RPMI8226 (cell line): ENCODE measurements around the gene PRKCZ.
"Not testable (repeated sequence)": the region's sequence is repeated elsewhere in the genome, so short reads cannot be mapped to it uniquely, and the experiment has no call there.

Experiments used
- DNase-seq: peaks from one replicate; pipeline ENCODE4 v3.0.0-alpha.2; 2015

PRKCZ gene

DNA sequence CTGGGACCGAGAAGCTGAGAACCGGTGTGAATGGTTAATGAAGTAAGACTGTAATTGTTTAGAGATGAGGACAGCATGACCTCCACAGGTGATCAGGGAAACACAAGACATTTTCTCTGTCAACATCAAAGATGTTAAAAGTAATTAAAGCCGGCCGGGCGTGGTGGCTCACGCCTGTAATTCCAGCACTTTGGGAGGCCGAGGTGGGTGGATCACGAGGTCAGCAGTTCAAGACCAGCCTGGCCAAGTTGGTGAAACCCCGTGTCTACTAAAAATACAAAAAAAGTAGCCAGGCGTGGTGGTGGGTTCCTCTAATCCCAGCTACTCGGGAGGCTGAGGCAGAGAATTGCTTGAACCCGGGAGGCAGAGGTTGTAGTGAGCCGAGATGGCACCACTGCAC, 88.9 kb downstream of the PRKCZ start:
- DNase-seq, result not testable (repeated sequence)

- no peak for DNase-seq
Measured at GRCh38 chr1:2141025-2141424, 90.8 kb downstream of the PRKCZ start.

- DNase-seq, result no peak
Measured at GRCh38 chr1:2143814-2144500, 93.7 kb downstream of the PRKCZ start.

DNA sequence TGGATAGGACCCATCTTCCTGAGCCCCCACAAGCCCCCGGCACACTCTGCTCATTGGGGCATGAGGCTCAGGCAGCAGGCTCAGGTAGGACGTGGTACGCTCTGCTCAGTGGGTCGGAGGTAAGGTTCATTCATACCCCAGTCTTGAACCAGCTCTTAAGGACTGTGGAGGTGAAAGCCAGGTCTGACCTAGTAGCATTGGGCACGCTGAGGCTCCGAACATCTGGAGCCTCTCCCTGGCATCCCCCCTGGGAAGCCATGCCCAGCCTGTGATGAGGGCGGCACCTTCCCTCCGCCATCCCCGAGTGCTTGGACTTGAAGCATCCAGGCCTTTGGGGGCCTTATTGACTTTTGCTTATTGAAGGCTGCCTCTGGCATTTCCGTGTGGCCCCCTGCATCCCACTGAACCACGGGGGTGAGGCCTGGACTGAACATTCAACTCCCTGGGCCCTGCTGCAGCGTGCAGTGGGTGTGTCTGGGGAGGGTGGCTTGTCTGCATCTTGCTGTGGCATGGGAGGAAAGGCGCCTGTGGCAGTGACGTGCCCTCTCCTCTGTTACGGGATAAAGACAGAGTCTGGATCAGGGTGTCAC, 94.4 kb downstream of the PRKCZ start:
- no peak for DNase-seq

DNA sequence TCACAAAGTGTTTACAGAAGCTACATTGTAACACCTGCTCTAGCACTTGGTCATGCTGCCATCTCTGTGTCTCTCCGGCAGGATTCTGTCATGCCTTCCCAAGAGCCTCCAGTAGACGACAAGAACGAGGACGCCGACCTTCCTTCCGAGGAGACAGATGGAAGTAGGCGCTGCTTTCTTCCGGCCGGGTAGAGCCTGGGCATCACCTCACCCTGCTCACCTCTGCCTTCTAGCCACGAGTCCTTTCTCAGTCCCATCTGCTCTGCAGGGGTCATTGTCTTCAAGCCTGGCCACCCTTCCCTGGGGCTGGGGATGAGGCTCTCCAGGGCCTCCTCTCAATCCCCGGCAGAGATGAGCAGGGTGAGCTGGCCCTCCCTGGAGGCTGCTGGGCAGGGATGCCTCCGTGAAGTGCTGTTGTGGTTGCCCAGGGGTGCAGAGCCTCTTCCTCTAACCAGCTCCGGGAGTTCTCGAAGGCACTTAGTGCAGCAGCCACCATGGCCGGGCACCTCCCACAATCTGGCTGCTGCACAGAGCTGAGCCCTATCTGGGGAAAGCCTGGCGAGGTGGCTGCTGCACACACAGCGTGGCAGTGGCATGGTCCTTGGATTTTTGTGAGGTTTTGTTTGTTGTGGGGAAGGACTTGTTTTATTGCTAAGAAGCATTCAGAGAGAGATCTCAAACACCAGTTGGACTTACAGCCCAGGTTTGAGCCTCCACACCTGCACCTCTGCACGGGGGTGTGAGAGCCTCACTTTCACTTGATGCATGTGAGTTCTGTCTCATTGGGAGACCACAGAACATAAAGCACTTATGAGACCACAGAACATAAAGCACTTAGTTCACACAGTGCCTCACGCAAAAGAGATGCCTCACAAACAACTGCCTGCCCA, 96.0 kb downstream of the PRKCZ start:
- no peak for DNase-seq

DNA sequence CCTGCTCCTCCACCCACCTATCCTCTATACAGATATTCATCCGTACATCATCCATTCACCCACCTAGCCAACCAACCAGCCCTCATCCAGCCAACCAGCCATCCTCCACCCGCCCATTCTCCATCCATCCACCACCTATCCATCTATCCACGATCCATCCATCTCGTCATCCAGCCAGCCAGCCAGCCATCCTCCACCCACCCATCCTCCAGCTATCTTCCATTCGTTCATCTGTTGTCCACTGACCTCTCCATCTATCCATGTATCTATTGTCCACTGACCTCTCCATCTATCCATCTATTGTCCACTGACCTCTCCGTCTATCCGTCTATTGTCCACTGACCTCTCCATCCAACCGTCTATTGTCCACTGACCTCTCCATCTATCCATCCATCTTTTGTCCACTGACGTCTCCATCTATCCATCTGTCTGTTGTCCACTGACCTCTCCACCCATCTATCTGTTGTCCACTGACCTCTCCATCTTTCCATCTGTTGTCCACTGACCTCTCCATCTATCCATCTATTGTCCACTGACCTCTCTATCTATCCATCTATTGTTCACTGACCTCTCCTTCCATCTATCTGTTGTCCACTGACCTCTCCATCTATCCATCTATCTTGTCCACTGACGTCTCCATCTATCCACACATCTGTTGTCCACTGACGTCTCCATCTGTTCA, 96.8 kb downstream of the PRKCZ start:
- DNase-seq, result no peak

DNA sequence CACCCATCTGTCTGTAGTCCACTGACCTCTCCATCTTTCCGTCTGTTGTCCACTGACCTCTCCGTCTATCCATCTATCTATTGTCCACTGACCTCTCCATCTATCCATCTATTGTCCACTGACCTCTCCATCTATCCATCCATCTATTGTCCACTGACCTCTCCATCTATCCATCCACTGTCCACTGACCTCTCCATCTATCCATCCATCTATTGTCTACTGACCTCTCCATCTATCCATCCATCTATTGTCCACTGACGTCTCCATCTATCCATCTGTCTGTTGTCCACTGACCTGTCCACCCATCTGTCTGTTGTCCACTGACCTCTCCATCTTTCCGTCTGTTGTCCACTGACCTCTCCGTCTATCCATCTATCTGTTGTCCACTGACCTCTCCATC, 97.7 kb downstream of the PRKCZ start:
- not testable (repeated sequence) for DNase-seq

GRCh38 chr1:2148691-2149090, 98.5 kb downstream of the PRKCZ start:
- no peak for DNase-seq

DNA sequence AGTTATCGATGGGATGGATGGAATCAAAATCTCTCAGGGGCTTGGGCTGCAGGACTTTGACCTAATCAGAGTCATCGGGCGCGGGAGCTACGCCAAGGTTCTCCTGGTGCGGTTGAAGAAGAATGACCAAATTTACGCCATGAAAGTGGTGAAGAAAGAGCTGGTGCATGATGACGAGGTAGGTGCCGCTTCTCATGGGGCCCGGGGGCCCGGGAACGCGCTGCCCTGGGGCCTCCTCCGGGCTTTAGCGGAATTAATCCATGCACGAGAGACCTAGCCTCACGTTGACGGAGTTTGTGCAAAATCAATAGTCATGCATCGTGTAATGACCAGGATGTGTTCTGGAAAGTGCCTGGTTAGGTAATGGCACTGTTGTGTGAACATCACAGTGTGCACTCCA, 100.6 kb downstream of the PRKCZ start:
- no peak for DNase-seq

DNA sequence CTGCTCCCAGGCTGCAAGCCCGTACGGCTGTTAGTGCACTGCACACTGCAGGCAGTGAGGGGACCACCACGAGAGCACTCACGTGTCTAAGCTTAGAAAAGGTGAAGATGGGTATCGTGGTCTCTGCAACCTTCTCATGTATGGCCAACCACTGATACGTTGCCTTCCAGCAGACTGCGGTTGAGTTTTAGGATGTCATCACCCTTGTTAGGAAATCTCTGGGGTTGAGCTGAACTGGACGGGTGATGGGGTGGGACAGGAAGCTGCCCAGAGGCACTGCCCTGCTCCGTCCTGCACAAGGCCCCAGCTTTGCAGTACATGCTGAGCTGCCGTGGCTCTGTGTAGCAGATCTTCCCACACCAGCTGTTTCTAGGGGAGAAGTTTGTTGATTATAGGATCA, 101.0 kb downstream of the PRKCZ start:
- no peak for DNase-seq

DNA sequence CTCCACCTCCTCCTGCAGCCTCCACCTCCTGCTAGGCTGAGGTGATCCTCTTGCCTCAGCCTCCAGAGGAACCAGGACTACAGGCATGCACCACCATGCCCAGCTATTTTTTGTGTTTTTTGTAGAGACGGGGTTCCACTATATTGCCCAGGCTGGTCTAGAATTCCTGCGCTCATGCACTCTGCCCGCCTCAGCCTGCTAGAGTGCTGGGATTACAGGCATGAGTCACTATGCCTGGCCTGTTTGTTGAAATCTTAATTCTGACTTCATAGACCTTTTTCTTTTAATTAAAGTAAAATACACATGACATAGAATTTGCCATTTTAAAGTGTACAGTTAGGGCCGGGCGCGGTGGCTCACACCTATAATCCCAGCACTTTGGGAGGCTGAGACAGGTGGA, 101.7 kb downstream of the PRKCZ start:
- no peak for DNase-seq

DNA sequence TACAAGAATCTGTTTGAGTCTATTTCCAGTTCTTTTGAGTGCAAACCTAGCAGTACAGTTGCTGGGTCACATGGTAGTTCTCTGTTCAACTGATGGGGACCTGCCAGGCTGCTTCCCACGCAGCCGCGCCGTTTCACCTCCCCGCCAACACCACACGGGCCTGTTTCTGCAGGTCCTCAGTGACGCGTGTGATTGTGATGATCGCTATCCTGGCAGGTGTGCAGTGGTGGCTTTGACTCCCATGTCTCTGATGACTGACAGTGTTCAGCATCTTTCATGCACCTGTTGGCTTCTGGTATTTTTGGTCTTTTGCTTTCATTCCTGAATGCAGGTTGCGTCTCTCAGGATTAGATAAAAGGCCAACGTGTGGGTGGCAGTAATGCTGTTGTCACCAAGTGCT, 102.7 kb downstream of the PRKCZ start:
- DNase-seq, result no peak

DNA sequence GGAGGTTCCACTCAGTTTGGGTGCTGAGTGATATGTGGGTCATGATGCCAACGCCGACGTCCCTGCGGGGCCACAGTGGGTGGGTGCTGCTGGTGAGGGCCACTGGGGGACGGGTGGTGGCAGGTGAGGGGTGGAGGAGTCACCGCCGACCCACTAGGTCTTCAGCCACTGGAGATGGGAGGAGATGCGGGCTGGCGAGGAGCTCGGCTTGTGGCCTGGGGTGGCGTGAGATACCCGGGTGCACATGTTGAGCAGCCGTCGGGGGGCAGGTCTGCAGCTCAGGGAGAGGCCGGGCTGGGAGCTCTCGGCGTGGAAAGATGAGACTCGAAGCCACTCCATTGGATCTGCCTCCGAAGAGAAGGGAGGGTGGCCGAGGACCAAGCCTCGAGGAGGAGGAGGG, 103.8 kb downstream of the PRKCZ start:
- DNase-seq, result no peak

- DNase-seq, result no peak
Measured at GRCh38 chr1:2155147-2155598, 105.0 kb downstream of the PRKCZ start.

GRCh38 chr1:2155788-2156187, 105.6 kb downstream of the PRKCZ start:
- no peak for DNase-seq

DNA sequence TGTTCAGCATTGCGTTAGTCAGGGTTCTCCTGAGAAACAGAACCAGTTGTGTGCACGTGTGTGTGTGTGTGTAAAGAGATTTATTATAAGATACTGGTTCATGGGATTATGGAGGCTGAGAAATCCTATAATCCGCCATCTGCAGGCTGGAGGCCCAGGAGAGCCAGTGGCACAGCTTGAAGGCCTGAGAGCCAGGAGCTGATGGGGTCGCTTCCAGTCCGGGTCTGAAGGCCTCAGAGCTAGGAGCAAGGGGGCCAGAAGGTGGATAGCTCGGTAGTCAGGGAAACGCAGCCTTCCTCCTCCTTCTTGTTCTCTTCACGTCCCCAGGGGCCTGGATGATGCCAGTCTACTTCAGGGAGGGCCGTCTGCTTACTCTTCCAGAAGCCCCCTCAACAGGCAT, 106.7 kb downstream of the PRKCZ start:
- no peak for DNase-seq

DNA sequence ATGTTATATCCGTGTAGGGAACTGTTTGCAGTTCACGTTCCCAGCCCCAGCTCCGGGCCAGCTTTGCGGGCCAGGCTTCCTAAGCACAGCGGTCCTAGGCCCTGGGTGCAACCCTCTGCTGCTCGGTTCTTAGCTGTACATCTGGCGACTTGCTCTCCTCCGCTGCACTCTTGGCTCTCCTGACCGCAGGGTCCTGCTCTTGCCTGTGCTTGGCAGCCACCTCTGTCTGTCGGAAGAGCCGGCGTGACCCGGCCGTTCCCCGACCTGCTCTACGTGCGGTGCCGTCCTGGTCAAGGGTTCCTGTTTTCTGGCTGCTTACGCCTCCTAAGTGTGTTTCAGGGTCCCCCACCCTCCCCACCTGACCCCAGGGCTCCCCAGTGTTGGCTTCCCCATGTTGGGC, 107.6 kb downstream of the PRKCZ start:
- DNase-seq, result no peak

- no peak for DNase-seq
Measured at GRCh38 chr1:2158272-2158671, 108.1 kb downstream of the PRKCZ start.

DNA sequence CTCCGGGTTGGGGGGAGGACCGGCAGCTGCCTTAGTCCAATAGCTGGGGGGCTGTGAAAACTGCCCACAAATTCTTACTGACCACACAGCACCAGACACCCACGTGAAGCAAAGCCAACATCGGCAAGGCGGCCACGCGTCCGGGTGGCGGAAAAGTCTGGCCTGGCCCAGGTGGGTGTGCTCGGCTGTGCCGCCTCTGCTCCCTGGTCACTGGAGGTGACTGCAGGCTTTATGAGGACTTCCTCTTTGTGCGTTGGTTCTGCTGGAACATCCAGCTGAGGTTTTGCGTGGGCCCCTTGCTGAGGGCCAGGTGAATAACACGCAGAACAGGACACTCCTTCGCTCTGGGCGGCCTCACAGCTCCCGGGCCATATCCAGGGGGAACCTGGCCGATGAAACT, 108.9 kb downstream of the PRKCZ start:
- DNase-seq, result no peak

GRCh38 chr1:2160451-2161300, 110.5 kb downstream of the PRKCZ start:
- no peak for DNase-seq

- DNase-seq, result no peak
Measured at GRCh38 chr1:2163205-2163604, 113.0 kb downstream of the PRKCZ start.

GRCh38 chr1:2165646-2166045, 115.4 kb downstream of the PRKCZ start:
- no peak for DNase-seq
